ENCODE data around the gene SEMA3A.
"Not testable (repeated sequence)": the region's sequence is repeated elsewhere in the genome, so short reads cannot be mapped to it uniquely, and the experiment has no call there.

SEMA3A gene

DNA sequence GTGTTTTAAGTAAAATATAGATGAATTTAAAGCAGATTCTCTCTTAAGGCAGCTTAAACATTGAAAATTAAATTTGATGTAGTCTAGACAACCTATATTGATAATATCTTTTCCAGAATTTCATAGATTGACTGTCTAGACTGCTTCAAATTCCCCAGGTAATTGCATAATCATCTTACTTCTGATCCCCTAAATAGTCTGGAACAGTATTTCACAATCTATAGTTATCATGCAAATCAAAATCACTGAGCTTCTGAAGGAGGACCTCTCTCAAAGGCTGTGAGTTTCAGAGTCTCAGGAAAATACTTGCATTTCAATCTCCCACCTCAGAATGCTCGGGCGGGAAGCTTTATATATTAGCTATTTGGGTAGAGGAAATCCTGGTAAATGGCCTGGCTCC, 87.3 kb downstream of the SEMA3A start:
- DNase-seq, result no peak

GRCh38 chr7:84106291-84106690, 88.3 kb downstream of the SEMA3A start:
- DNase-seq, result no peak

GRCh38 chr7:84105586-84105985, 89.0 kb downstream of the SEMA3A start:
- DNase-seq, result no peak

GRCh38 chr7:84104826-84105225, 89.8 kb downstream of the SEMA3A start:
- no peak for DNase-seq

DNA sequence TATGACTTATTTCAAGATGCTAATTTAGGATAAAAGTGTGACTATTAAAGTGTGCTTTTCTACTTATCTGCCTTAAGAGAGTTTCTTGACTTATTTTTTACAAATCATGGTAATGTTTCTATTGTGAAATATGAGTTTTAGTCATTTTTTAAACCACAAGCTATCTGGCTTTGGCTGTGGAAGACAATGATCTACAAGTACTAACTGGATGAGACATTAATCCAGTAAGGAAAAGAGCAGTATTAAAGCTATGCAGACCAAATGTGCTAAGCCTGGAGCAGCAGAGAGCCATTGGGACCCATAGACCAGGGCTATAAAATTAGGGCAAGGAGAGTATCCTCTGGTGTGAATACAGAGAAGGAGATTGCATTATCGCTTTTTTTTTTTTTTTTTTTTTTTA, 92.4 kb downstream of the SEMA3A start:
- no peak for DNase-seq

DNA sequence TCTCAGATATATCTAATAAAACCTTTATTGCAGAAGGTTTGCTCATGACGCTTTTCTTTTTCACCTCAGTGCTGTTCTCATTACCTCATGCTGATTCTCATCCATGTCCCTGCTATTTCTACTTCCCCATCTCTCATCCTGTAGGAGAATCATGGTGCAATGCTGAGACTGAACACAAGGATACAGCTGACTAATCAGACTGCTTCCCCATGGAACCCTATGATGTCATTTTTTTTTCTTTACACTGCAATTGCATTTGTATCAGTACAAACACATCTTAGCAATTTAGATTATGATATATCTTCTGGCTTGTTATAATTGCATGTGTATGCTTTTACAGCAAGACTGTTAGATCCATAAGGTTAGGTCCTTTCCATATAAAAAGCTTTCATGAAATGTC, 93.7 kb downstream of the SEMA3A start:
- no peak for DNase-seq

GRCh38 chr7:84095971-84096370, 98.6 kb downstream of the SEMA3A start:
- no peak for DNase-seq

GRCh38 chr7:84092207-84092606, 102.4 kb downstream of the SEMA3A start:
- DNase-seq, result no peak

- no peak for DNase-seq
Observed at GRCh38 chr7:84091318-84091717, 103.3 kb downstream of the SEMA3A start.

- DNase-seq, result no peak
Observed at GRCh38 chr7:84088802-84089201, 105.8 kb downstream of the SEMA3A start.

DNA sequence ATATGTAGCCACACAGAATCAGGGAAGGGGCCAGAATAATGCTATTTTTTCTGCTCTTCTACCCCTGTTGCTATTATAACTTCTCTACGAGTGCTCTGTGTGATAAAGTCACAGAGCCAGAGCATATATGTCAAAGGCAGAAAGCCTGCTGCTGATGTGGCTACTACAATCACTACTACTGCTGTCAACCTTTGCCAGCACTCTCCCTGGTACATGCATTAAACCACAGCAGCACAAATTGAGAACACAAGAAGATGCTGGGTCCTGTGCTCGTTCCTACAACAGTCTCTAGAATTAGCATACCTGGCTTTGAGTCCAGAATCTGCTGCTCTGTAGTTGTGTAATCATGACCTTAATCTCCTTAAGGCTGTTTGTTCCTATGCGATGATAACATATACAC, 108.6 kb downstream of the SEMA3A start:
- no peak for DNase-seq

DNA sequence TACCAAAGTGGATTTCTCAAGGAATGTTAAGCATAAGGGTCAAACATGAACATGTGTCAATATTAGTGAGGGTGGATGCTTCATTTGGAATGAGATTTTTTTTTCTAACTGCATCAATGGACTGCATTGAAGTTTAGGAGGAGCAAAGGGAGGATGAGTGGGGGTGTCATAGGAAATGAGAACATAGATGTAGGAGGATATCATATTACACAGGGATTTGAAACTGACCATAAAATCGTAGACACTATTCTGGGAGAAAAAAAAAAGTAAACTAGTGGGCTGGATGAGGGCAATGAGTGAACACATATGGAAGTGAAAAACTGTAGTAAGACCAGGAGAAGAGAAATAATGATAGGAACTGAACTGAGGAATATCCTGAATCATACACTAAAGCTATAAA, 109.4 kb downstream of the SEMA3A start:
- no peak for DNase-seq

DNA sequence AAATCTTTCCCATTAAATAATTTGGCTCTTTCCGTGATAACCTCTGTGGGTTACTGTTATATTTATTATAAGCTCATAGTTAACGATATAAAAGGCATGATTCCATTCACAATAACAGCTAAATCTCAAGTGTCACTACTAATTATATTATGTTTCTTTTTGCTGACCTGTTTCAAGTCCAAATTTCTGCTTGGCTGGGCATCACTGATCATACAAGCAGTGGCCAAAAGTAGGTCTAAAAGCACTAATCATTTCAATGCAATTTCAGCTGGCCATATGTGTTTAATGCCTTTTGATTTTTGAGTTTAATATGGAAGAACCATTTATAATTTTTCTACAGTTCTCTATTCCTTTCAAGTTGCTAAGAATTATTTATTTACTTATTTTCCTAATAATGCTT, 110.7 kb downstream of the SEMA3A start:
- no peak for DNase-seq

GRCh38 chr7:84081973-84082522, 112.5 kb downstream of the SEMA3A start:
- DNase-seq, result no peak

DNA sequence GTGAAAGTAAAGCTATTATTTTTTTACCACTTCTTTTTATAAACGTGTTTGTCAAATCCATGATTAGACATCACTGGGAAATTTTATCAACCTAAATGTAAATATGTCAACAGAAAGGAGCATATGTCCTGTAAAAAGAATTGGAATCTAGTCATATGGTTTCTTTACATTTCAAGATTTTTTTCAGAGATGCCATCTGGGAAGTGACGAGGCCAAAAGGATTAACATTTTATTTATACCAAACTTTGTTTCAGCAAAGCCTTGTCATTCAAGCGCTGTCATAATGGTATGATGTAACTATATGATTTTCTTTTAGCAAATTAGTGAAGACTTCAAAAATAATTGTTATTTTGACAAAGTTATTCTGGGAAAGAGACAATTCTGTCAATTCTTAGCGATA, 117.3 kb downstream of the SEMA3A start:
- DNase-seq, result no peak

- DNase-seq, result no peak
Observed at GRCh38 chr7:84076219-84076618, 118.4 kb downstream of the SEMA3A start.

DNA sequence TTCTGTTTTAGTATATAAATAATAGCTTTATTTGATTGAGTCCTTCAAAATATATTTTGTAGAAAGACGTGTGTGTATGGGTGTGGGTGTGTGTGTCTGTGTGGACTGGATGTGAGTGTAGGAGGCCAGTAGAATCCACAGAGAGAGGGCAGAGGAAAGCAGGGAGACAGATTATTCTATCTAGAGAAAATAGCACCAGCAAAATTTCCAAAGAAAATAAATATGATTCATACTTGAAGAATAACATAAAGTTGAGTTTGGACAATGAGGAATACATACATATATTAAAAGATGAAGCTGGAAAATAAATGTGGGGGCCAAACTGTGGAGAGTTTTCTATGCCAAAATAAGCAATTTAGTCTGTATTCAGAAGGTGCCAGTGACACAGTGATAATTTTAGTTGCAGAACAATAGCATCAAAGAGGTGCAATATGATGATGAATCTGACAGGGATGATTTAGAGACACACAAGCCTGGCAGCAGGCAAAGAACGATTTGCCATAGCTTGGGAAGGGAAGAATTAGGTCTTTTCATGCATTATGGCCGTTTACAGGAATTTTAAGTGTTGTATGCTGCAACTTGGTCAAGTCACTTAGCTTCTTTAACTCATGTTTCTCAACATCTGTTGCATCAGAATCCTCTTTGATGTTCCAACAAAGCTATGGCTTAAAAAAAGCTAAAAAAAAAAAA, 121.3 kb downstream of the SEMA3A start:
- no peak for DNase-seq

GRCh38 chr7:84070770-84071169, 123.8 kb downstream of the SEMA3A start:
- DNase-seq, result no peak

DNA sequence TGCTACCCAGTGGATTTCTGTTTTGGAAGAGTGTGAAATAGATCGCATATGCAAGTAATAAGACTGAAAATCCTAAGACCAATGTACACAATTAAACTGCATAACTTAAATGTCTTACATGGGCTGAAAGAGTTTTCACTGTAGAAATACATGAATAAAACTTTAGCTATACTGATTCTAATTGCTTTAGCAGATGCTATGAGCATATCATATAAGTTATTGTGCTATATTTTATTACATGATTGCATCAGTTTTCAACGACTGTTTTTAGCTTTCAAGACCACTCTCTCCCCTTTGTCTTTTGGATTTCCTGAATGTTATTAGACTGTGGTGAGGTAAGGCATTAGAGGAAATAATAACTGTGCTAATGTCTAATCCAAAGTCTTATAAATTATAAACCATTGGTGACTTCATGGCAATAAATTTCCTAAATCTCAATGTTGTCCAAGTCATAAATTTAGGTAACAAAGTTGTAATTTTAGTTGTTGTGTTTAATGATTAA, 124.5 kb downstream of the SEMA3A start:
- DNase-seq, result no peak

GRCh38 chr7:84069033-84069432, 125.6 kb downstream of the SEMA3A start:
- DNase-seq, result no peak

GRCh38 chr7:84062489-84062901, 132.1 kb downstream of the SEMA3A start:
- not testable (repeated sequence) for DNase-seq

DNA sequence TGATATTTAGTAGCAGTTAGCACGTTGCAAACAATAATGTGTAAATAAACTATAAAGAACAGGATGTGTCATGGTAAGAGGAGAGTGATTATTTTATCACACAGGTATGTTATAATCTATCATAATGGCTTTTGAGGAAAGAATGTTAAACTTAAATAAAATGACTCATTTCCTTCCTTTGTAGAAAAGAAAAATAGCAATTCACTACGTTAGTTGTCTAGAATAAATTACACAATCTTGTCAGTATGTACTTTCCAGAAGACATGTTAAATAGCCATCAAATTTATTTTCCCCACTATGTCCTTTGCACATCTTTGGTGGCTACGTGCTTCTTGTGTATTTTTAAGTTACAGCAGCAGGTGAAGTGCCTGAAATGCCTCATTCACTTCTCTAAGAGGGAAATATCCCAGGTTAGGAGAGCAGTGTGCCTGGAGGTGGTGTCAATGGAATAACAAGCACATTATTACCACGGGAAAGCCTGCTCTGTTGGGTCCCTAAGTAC, 133.8 kb downstream of the SEMA3A start:
- no peak for DNase-seq

DNA sequence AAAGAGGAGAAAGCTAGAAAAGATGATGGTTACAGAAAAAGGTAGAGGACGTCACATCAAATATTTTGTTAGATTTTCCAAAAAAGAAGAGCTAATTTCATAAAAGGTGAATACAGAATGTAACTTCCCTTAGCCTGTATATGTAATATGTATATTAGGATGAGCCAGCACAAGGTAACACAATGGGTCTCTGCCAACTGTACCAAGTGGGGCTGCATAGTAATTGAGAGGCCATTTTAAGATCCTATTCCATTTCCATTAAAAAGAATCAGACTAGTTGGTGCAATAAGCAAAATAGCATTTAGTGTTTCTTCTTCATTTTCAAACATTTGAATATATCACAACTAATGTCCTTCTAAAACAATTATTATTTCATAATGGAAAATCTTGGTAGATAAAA, 134.6 kb downstream of the SEMA3A start:
- DNase-seq, result no peak

- no peak for DNase-seq
Observed at GRCh38 chr7:84058311-84059076, 136.1 kb downstream of the SEMA3A start.
